ENCODE measurements around the gene RAB11A. TPM values are rescaled to one million over a fixed set of nuclear protein-coding genes. Genes with fewer than 3 reads are reported as not detected.

Gene RAB11A
- total and polyA plus RNA-seq, 2 donors (not counting 3 experiments of a cell fraction or from before 2014, with no cell fraction given) = 239 to 250 TPM

GRCh38 chr15:65919353-65919752 lies 50.1 kb downstream of the RAB11A start:
- dilution Hi-C loops (cut with MboI; ENCODE audit: extremely low pct_ligation_motif_present, low sequenced_read_pairs) = no loop called here
- FAIRE-seq = no peak

GRCh38 chr15:65920121-65920520 lies 50.8 kb downstream of the RAB11A start:
- TF ChIP-seq MYC (IDR thresholded peaks at IDR 0.05; ENCODE audit: low read depth, low read length) (no peak), JUN (IDR thresholded peaks at IDR 0.05; ENCODE audit: borderline replicate concordance, insufficient read depth, insufficient read length, low read depth) (no peak), POLR2A (IDR thresholded peaks at IDR 0.05; ENCODE audit: low read depth, low read length) (no peak), FOS (IDR thresholded peaks at IDR 0.05; ENCODE audit: borderline replicate concordance, insufficient read depth, low read length) (no peak)
- TF ChIP-seq, protein P1, sequence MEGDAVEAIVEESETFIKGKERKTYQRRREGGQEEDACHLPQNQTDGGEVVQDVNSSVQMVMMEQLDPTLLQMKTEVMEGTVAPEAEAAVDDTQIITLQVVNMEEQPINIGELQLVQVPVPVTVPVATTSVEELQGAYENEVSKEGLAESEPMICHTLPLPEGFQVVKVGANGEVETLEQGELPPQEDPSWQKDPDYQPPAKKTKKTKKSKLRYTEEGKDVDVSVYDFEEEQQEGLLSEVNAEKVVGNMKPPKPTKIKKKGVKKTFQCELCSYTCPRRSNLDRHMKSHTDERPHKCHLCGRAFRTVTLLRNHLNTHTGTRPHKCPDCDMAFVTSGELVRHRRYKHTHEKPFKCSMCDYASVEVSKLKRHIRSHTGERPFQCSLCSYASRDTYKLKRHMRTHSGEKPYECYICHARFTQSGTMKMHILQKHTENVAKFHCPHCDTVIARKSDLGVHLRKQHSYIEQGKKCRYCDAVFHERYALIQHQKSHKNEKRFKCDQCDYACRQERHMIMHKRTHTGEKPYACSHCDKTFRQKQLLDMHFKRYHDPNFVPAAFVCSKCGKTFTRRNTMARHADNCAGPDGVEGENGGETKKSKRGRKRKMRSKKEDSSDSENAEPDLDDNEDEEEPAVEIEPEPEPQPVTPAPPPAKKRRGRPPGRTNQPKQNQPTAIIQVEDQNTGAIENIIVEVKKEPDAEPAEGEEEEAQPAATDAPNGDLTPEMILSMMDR (IDR thresholded peaks at IDR 0.05; ENCODE audit: extremely low read depth in 1 of 2, insufficient read depth in 1 of 2, low read depth in 1 of 2, low read length in 2 of 2) = no peak
- TF ChIP-seq, protein P2, sequence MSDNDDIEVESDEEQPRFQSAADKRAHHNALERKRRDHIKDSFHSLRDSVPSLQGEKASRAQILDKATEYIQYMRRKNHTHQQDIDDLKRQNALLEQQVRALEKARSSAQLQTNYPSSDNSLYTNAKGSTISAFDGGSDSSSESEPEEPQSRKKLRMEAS (IDR thresholded peaks at IDR 0.05; ENCODE audit: insufficient read depth, insufficient read length) = no peak
- BruUV-seq (replicated peaks) = no TSS peak
- dilution Hi-C loops (cut with MboI; ENCODE audit: extremely low pct_ligation_motif_present, low sequenced_read_pairs) (no loop called here), intact Hi-C loops (cut with micrococcal nuclease) (no loop called here)
- Histone ChIP-seq H3K9me3 (replicated peaks; ENCODE audit: control insufficient read depth, insufficient read depth, low read length) (no peaks in the 10 kb centered on the region), H3K27ac (ENCODE audit: insufficient read depth, low read depth, low read length) (no peak overlapping the region), H3K9me1 (replicated peaks; ENCODE audit: control insufficient read depth, extremely low read depth, insufficient read depth, low read length) (no peaks in the 10 kb centered on the region), H3K36me3 (ENCODE audit: control insufficient read depth in 2 of 2, extremely low read depth in 1 of 2, insufficient read depth in 2 of 2, low read length in 2 of 2) (no peaks in the 10 kb centered on the region), H3K27me3 (ENCODE audit: control insufficient read depth in 2 of 2, insufficient read depth in 2 of 2, low read length in 2 of 2) (no peaks in the 10 kb centered on the region), H3K4me1 (ENCODE audit: control insufficient read depth, extremely low read depth, insufficient read depth, low read length) (no peaks in the 10 kb centered on the region), H3K4me2 (ENCODE audit: insufficient read depth, low read length) (no peak overlapping the region), H4K20me1 (replicated peaks; ENCODE audit: control insufficient read depth, extremely low read depth, insufficient read depth, low read length) (no peaks in the 10 kb centered on the region), H3K4me3 (replicated peaks in 1 of 3; ENCODE audit: insufficient read depth in 1 of 3, low read depth in 1 of 3, low read length in 3 of 3) (no peak overlapping the region), H3K79me2 (ENCODE audit: control insufficient read depth, insufficient read depth, low read length) (no peaks in the 10 kb centered on the region), H3K9ac (replicated peaks; ENCODE audit: extremely low read depth, insufficient read depth, low read length) (no peak overlapping the region), H2AFZ (ENCODE audit: low read depth, low read length) (no peak overlapping the region)
- DNase-seq (ENCODE audit: low read depth, low spot score) (no peak), FAIRE-seq (no peak)
- ChIA-PET POLR2A (no interaction called here), CTCF (no interaction called here)

More at GRCh38 chr15:65919353-65919752, 50.1 kb downstream of the RAB11A start:
- Histone ChIP-seq H3K27ac (ENCODE audit: insufficient read depth, low read depth, low read length) (no peak overlapping the region), H3K4me1 (ENCODE audit: control insufficient read depth, extremely low read depth, insufficient read depth, low read length) (no peaks in the 10 kb centered on the region), H3K27me3 (ENCODE audit: control insufficient read depth in 2 of 2, insufficient read depth in 2 of 2, low read length in 2 of 2) (no peaks in the 10 kb centered on the region), H3K4me2 (ENCODE audit: insufficient read depth, low read length) (no peak overlapping the region), H2AFZ (ENCODE audit: low read depth, low read length) (no peak overlapping the region), H3K9me3 (replicated peaks; ENCODE audit: control insufficient read depth, insufficient read depth, low read length) (no peaks in the 10 kb centered on the region), H3K9ac (replicated peaks; ENCODE audit: extremely low read depth, insufficient read depth, low read length) (no peak overlapping the region), H4K20me1 (replicated peaks; ENCODE audit: control insufficient read depth, extremely low read depth, insufficient read depth, low read length) (no peaks in the 10 kb centered on the region), H3K4me3 (replicated peaks in 1 of 3; ENCODE audit: insufficient read depth in 1 of 3, low read depth in 1 of 3, low read length in 3 of 3) (no peak overlapping the region), H3K79me2 (ENCODE audit: control insufficient read depth, insufficient read depth, low read length) (no peaks in the 10 kb centered on the region), H3K36me3 (ENCODE audit: control insufficient read depth in 2 of 2, extremely low read depth in 1 of 2, insufficient read depth in 2 of 2, low read length in 2 of 2) (no peaks in the 10 kb centered on the region), H3K9me1 (replicated peaks; ENCODE audit: control insufficient read depth, extremely low read depth, insufficient read depth, low read length) (no peaks in the 10 kb centered on the region)
- intact Hi-C loops (cut with micrococcal nuclease) = loop anchor here (10.0 kb wide), 1 partner anchor 365 kb away; no protein-coding TSS in a partner anchor
- ChIA-PET CTCF (no interaction called here), POLR2A (no interaction called here)
- no peak for DNase-seq (ENCODE audit: low read depth, low spot score)
- TF ChIP-seq FOS (IDR thresholded peaks at IDR 0.05; ENCODE audit: borderline replicate concordance, insufficient read depth, low read length) = no peak
- no TSS peak for BruUV-seq (replicated peaks)

Measured in endothelial cell of umbilical vein (primary cell).